ENCODE data around the gene SYNE1.
"Not testable (repeated sequence)": the region's sequence is repeated elsewhere in the genome, so short reads cannot be mapped to it uniquely, and the experiment has no call there.

Gene SYNE1

DNA sequence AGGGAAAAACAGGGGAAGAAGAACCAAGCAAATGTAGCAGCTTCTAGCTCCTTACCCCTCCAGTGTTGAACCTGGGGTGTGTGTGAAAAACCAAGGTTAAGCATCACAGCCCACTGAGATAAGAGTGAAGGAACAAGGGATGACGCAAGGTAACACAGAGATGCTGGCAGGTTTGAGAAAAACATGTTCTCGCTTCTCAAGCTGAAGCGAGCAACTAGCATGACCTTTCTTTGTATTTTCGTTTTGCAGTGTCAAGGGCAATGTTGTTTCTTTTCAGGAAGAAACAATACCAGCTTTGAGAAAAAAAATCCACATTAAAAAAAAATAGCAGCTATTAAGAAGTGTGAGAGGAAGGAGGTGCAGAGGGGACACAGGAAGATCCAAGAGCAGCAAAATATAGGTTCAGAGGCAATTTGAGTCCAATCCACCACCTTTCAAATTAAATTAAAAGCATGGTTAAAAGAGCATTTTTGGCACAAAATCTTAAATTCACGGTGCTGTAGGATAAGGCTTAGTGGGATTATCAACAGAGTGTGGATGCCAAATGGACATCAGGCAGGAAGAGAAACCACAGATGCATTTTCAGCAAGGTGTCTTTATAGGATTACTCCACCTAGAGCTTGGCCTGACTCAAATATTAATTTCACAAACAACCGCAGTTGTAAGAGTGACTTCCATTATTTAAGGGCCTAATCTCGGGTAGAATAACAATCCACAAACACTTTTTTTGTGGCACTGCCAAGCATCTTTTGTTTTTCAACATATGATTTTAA is 70.9 kb downstream of the SYNE1 start:
- no peak for DNase-seq (ENCODE audit: low read depth in 2 of 2)

- DNase-seq (ENCODE audit: low read depth in 2 of 2) = no peak
These were observed 74.0 kb downstream of the SYNE1 start for GRCh38 chr6:152563177-152563576.

DNA sequence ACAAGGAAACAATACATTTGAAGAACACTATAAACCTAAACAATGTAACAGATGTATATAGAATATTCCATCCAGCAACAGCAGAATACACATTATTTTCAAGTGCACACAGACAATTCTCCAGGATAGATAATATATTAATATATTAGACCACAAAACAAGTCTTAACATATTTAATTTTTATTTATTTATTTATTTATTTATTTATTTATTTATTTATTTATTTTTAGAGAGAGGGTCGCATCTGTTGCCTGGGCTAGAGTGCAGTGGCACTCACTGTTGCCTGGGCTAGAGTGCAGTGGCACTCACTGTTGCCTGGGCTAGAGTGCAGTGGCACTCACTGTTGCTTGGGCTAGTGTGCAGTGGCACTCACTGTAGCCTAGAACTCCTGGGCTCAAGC is 78.4 kb downstream of the SYNE1 start:
- DNase-seq (ENCODE audit: low read depth in 2 of 2) = not testable (repeated sequence)

- DNase-seq (ENCODE audit: low read depth in 2 of 2) = no peak
These were observed 79.7 kb downstream of the SYNE1 start for GRCh38 chr6:152557502-152557901.

DNA sequence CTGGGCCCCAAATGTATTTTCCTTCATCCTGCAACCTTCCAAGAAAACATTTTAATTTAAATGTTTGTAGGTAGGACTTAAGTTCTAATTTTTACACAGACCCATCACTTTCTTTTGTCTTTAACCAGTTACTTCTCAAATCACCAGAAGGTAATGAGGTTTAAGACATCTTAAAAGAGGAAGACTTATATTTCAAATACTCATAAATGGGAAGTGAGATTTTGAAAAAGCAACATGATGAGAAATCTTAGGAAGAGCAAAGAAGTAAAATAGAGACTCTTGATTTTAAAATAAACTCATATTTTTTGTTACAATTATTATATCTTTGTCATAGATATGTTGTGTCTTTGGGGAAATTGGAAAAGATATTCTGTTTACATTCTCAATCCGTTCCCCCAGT is 82.3 kb downstream of the SYNE1 start:
- no peak for DNase-seq (ENCODE audit: low read depth in 2 of 2)

DNA sequence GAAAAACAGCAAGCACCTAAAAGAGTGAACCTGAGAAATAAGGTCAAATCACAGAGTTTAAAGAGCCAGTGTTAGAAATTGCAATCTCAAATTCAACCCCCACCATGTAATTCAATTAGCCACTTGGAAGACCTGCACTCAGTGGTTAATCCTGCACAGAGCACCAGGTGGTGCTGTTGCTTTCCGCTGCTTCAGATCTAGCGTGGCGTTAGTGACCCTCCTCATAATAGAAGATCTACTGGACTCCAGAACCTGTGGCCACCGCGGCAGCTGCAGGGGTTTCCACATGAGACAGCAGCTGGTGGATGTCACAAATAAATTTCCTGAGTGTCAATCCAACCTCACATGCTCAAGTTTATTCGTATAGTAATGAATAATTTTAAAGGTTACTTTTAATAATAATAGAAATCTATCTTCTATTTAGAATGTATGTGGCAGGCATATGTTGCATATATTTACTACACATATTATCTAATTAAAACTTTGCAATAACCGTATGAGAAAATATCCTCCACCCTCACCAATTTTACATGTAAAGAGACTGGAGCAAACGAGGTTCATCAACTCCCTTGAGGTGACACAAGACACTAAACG is 84.4 kb downstream of the SYNE1 start:
- DNase-seq (ENCODE audit: low read depth in 2 of 2) = peak in 1 of 2 donors; percentile 8

- no peak for DNase-seq (ENCODE audit: low read depth in 2 of 2)
These were observed 93.6 kb downstream of the SYNE1 start for GRCh38 chr6:152543519-152543918.

- no peak for DNase-seq (ENCODE audit: low read depth in 2 of 2)
These were observed 96.8 kb downstream of the SYNE1 start for GRCh38 chr6:152540381-152540780.

GRCh38 chr6:152534541-152534940 is 102.6 kb downstream of the SYNE1 start:
- DNase-seq (ENCODE audit: low read depth in 2 of 2) = no peak

DNA sequence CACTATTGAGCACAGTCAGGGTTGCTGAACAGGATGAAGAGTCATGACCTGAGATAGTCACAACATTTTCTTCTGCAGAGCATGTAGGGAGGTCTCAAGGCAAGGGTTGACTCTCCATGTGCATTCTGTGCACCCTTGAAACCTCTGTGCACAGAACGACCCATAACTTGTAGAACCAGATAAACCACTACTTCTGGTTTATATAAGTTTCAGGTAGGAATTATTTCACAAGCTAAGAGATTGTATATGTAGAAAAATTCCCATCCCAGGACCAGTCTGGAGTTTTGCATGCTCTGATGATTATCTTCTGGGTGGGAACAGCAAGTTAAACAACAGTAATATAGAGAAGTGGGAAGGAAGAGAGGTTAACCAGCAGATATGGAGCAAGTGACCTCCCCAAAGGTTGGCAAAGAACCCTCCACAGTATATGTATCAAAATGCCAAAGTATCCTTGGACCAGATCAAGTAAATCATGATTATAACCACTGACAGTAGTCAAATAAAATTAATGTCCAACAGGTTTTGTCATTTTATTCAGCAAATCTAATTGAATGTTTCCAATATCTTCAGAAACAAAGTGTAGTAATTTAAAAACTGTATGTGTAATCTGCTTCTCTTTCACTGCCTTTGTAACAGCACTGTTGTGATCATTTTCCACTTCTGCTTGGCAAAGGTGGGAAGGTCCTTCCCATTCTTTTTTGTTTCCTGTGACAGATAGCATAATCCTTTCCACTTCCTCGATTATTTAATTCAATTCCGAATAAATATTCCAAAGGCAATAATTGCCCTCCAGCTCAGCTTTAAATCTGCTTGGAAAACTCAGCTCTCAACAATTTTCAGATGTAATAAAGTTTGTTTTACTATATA is 104.4 kb downstream of the SYNE1 start:
- no peak for DNase-seq (ENCODE audit: low read depth in 2 of 2)

- DNase-seq (ENCODE audit: low read depth in 2 of 2) = no peak
These were observed 105.5 kb downstream of the SYNE1 start for GRCh38 chr6:152531659-152532058.

DNA sequence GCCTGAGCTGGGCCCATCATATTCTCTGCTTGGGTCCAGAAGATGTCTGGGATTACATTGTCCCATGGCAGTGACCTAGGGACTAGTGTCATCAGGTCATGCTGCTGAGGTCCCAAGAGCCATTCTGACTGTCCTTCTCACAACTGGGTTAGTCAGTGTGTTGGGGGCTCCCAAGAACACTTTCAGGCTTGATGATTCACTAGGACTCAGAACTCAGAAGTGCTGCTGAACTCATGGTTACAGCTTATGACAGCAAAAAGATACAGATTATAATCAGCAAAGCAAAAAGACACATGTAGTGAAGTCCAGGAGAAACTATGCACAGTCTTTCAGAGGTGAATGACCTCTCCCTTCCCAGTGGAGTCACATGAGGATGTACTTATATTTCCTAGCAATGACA is 107.8 kb downstream of the SYNE1 start:
- no peak for DNase-seq (ENCODE audit: low read depth in 2 of 2)

- not testable (repeated sequence) for DNase-seq (ENCODE audit: low read depth in 2 of 2)
These were observed 123.0 kb downstream of the SYNE1 start for GRCh38 chr6:152514120-152514519.

- DNase-seq (ENCODE audit: low read depth in 2 of 2) = no peak
These were observed 127.2 kb downstream of the SYNE1 start for GRCh38 chr6:152509916-152510315.

DNA sequence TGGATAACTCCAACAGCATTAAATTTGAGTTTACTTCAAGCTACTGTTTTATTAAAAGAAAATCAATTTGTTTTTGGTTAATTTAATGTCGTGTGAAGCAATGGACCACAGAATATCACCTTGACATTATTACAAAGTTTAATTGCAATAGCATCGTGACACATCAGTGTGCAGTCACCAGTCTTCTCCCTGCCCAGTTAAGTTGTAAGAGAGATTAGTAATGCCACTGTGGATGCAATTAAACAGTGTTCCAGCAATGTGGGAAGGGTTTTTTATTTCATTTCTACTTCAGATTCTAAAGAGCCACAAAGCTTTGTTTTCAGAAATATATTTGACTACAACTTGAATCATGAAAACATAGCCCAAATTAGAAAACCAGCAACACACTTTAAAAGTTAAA is 128.7 kb downstream of the SYNE1 start:
- DNase-seq (ENCODE audit: low read depth in 2 of 2) = no peak

DNA sequence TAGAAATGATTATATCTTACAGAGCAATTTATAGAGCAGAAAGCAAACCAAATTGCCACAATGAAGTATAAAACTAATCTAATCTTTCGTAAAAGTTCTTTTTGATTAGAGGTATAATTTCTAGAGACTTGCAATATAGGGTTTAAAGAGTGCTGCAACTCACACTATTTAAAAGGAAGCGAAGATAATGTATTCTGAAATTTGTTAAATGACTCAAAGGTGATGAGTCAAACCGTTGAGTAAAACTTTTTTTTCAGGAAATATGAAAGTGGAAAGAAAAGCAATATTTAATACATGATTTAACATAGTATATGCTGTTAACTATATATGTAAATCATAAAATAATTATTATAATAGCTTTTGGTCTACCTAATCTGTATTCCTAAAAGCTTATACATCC is 133.6 kb downstream of the SYNE1 start:
- no peak for DNase-seq (ENCODE audit: low read depth in 2 of 2)

- DNase-seq (ENCODE audit: low read depth in 2 of 2) = no peak
These were observed 134.6 kb downstream of the SYNE1 start for GRCh38 chr6:152502421-152503188.

GRCh38 chr6:152499931-152500330 is 137.2 kb downstream of the SYNE1 start:
- no peak for DNase-seq (ENCODE audit: low read depth in 2 of 2)

GRCh38 chr6:152496731-152497130 is 140.4 kb downstream of the SYNE1 start:
- no peak for DNase-seq (ENCODE audit: low read depth in 2 of 2)

GRCh38 chr6:152495456-152495855 is 141.7 kb downstream of the SYNE1 start:
- not testable (repeated sequence) for DNase-seq (ENCODE audit: low read depth in 2 of 2)

DNA sequence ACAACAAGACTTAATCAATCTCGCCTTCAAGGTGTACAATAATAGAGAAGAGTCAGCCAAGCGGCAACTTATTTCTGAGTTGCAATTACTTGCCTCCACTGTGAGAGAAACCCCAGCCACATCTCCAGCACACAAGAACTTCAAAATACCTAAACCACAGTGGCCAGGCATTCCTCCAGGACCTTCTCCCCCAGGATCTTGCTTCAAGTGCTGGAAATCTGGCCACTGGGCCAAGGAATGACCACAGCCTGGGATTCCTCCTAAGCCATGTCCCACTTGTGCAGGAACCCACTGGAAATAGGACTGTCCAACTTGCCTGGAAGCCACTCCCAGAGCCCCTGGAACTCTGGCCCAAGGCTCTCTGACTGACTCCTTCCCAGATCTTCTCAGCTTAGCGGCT is 144.9 kb downstream of the SYNE1 start:
- not testable (repeated sequence) for DNase-seq (ENCODE audit: low read depth in 2 of 2)

- DNase-seq (ENCODE audit: low read depth in 2 of 2) = not testable (repeated sequence)
These were observed 145.7 kb downstream of the SYNE1 start for GRCh38 chr6:152491501-152491900.

Measured in stimulated activated CD8-positive, alpha-beta memory T cell treated with anti-CD3 and anti-CD28 coated beads, Interleukin-7, amount 100 ng/mL, for 4 hours (primary cell).